HUES6 (cell line): ENCODE results near the gene ATG2A.
A peak's percentile ranks its signal among the peaks of the same experiment; 100 is the strongest.

ENCODE experiments used
- H3K27ac ChIP-seq: 2 replicates; pipeline ENCODE4 v1.7.0; 2013; ENCODE audit warnings: low read depth, mild to moderate bottlenecking, low read length, inconsistent platforms
- H3K27me3 ChIP-seq: 2 replicates; pipeline ENCODE4 v1.6.1; 2013; ENCODE audit warnings: low read length; ENCODE audit not compliant: control insufficient read depth, insufficient read depth
- H3K36me3 ChIP-seq: 2 replicates; pipeline ENCODE4 v1.6.1; 2013; ENCODE audit warnings: low read length; ENCODE audit not compliant: control insufficient read depth, insufficient read depth
- H3K4me1 ChIP-seq: 2 replicates; pipeline ENCODE4 v1.6.1; 2013; ENCODE audit warnings: low read length; ENCODE audit not compliant: control insufficient read depth, insufficient read depth
- H3K4me3 ChIP-seq: 2 replicates; pipeline ENCODE4 v1.5.1; 2013; ENCODE audit warnings: low read depth, low read length
- H3K9ac ChIP-seq: one replicate; pipeline ENCODE4 v1.6.1; 2013; ENCODE audit warnings: mild to moderate bottlenecking, low read length
- H3K9me3 ChIP-seq: 2 replicates; pipeline ENCODE4 v1.6.1; 2013; ENCODE audit warnings: low read depth, low read length; ENCODE audit not compliant: control insufficient read depth, insufficient read depth

Gene ATG2A

GRCh38 chr11:64883575-64883974, 33.4 kb downstream of the ATG2A start:
- H3K4me3 ChIP-seq: no peak overlapping the region
- H3K9me3 ChIP-seq: no peaks in the 10 kb centered on the region
- no peak overlapping the region for H3K27ac ChIP-seq
- H3K9ac ChIP-seq: peak overlapping the region; percentile 15
- H3K4me1 ChIP-seq: peaks cover 19% of the 10 kb centered on the region
- H3K36me3 ChIP-seq: no peaks in the 10 kb centered on the region
- H3K27me3 ChIP-seq: no peaks in the 10 kb centered on the region

- no peaks in the 10 kb centered on the region for H3K27me3 ChIP-seq
- no peak overlapping the region for H3K27ac ChIP-seq
- H3K9me3 ChIP-seq: no peaks in the 10 kb centered on the region
- no peak overlapping the region for H3K4me3 ChIP-seq
- no peak overlapping the region for H3K9ac ChIP-seq
- no peaks in the 10 kb centered on the region for H3K36me3 ChIP-seq
- peaks cover 13% of the 10 kb centered on the region for H3K4me1 ChIP-seq
Observed at GRCh38 chr11:64882243-64882642, 34.8 kb downstream of the ATG2A start.

GRCh38 chr11:64881476-64881875, 35.5 kb downstream of the ATG2A start:
- no peak overlapping the region for H3K27ac ChIP-seq
- H3K9me3 ChIP-seq: no peaks in the 10 kb centered on the region
- H3K4me1 ChIP-seq: peaks cover 19% of the 10 kb centered on the region
- no peaks in the 10 kb centered on the region for H3K27me3 ChIP-seq
- H3K36me3 ChIP-seq: no peaks in the 10 kb centered on the region
- H3K4me3 ChIP-seq: no peak overlapping the region
- no peak overlapping the region for H3K9ac ChIP-seq

- no peaks in the 10 kb centered on the region for H3K9me3 ChIP-seq
- H3K36me3 ChIP-seq: no peaks in the 10 kb centered on the region
- no peaks in the 10 kb centered on the region for H3K27me3 ChIP-seq
- no peak overlapping the region for H3K27ac ChIP-seq
- no peak overlapping the region for H3K9ac ChIP-seq
- no peak overlapping the region for H3K4me3 ChIP-seq
- H3K4me1 ChIP-seq: peaks cover 23% of the 10 kb centered on the region
Observed at GRCh38 chr11:64880240-64881001, 36.6 kb downstream of the ATG2A start.

GRCh38 chr11:64879244-64879900, 37.6 kb downstream of the ATG2A start:
- H3K9ac ChIP-seq: peak overlapping the region; percentile 76
- H3K4me1 ChIP-seq: peaks cover 23% of the 10 kb centered on the region
- no peaks in the 10 kb centered on the region for H3K9me3 ChIP-seq
- H3K27me3 ChIP-seq: no peaks in the 10 kb centered on the region
- peaks cover 4% of the 10 kb centered on the region; the same call in 1 of the 2 replicates for H3K36me3 ChIP-seq
- H3K4me3 ChIP-seq: peak overlapping the region; percentile 86
- H3K27ac ChIP-seq: peak overlapping the region; percentile 24; the same call in 1 of the 2 replicates

GRCh38 chr11:64878494-64879243, 38.3 kb downstream of the ATG2A start, which contains the start of gene EHD1:
Gene EHD1, minus strand, starts transcription at chr11:64878621. Its CDS starts 157 bp downstream, at chr11:64878464.
- no peaks in the 10 kb centered on the region for H3K9me3 ChIP-seq
- H3K4me3 ChIP-seq: peak within 1 kb of the TSS; percentile 100
- peak within 1 kb of the TSS; percentile 24; the same call in 1 of the 2 replicates for H3K27ac ChIP-seq
- H3K36me3 ChIP-seq: peaks cover 5% of the 10 kb centered on the region; the same call in 1 of the 2 replicates
- H3K27me3 ChIP-seq: no peaks in the 10 kb centered on the region
- H3K9ac ChIP-seq: peak within 1 kb of the TSS; percentile 89
- H3K4me1 ChIP-seq: peaks cover 23% of the 10 kb centered on the region

- Histone ChIP-seq H3K9ac (peak overlapping the region; percentile 89), H3K27me3 (no peaks in the 10 kb centered on the region), H3K4me3 (peak overlapping the region; percentile 100), H3K4me1 (peaks cover 23% of the 10 kb centered on the region), H3K27ac (no peak overlapping the region), H3K36me3 (peaks cover 8% of the 10 kb centered on the region), H3K9me3 (no peaks in the 10 kb centered on the region)
Observed at GRCh38 chr11:64878223-64878493, 38.9 kb downstream of the ATG2A start.

GRCh38 chr11:64877390-64878222, 39.4 kb downstream of the ATG2A start:
- peaks cover 23% of the 10 kb centered on the region for H3K4me1 ChIP-seq
- H3K27ac ChIP-seq: no peak overlapping the region

GRCh38 chr11:64876835-64877341, 40.1 kb downstream of the ATG2A start:
- Histone ChIP-seq H3K9ac (peak overlapping the region; percentile 89), H3K9me3 (no peaks in the 10 kb centered on the region), H3K4me3 (peak overlapping the region; percentile 100), H3K36me3 (peaks cover 13% of the 10 kb centered on the region), H3K27ac (no peak overlapping the region), H3K4me1 (peaks cover 23% of the 10 kb centered on the region), H3K27me3 (no peaks in the 10 kb centered on the region)

More at GRCh38 chr11:64877390-64878222, 39.4 kb downstream of the ATG2A start:
- Histone ChIP-seq H3K9ac (peak overlapping the region; percentile 89), H3K9me3 (no peaks in the 10 kb centered on the region), H3K27me3 (no peaks in the 10 kb centered on the region), H3K36me3 (peaks cover 11% of the 10 kb centered on the region), H3K4me3 (peak overlapping the region; percentile 100)

- Histone ChIP-seq H3K36me3 (peaks cover 18% of the 10 kb centered on the region), H3K4me3 (peak overlapping the region; percentile 100; the same call in 1 of the 2 replicates), H3K9ac (peak overlapping the region; percentile 89), H3K4me1 (peaks cover 27% of the 10 kb centered on the region), H3K9me3 (no peaks in the 10 kb centered on the region), H3K27ac (no peak overlapping the region), H3K27me3 (no peaks in the 10 kb centered on the region)
Observed at GRCh38 chr11:64876229-64876750, 40.7 kb downstream of the ATG2A start.
